Fibroblast of lung (primary cell): ENCODE results near the gene GC. TPM values are rescaled to one million over a fixed set of nuclear protein-coding genes. Genes with fewer than 3 reads are reported as not detected.

Experiments used
- DNase-seq, 2 donors: peaks; one replicate each; pipeline versions ENCODE4 v3.0.0 to v3.0.0-alpha.2; 2010; ENCODE audit warnings: low read depth in 2 of 2
- H2AFZ ChIP-seq: 2 replicates; pipeline ENCODE4 v1.5.1; 2012; ENCODE audit warnings: low read length, control low read depth, inconsistent platforms
- H3K27ac ChIP-seq: 2 replicates; pipeline ENCODE4 v1.5.1; 2011; ENCODE audit warnings: low read length, control low read depth; ENCODE audit not compliant: insufficient read depth
- H3K27me3 ChIP-seq: 2 replicates; pipeline ENCODE4 v1.5.1; 2011; ENCODE audit warnings: mild to moderate bottlenecking, low read length; ENCODE audit not compliant: control insufficient read depth, insufficient read depth
- H3K36me3 ChIP-seq: 2 replicates; pipeline ENCODE4 v1.5.1; 2011; ENCODE audit warnings: low read length; ENCODE audit not compliant: control insufficient read depth, insufficient read depth
- H3K4me1 ChIP-seq: 2 replicates; pipeline ENCODE4 v1.5.1; 2011; ENCODE audit warnings: low read length; ENCODE audit not compliant: control insufficient read depth, insufficient read depth; ENCODE audit errors: extremely low read depth
- H3K4me2 ChIP-seq: 2 replicates; pipeline ENCODE4 v1.5.1; 2011; ENCODE audit warnings: low read length, control low read depth; ENCODE audit not compliant: insufficient read depth; ENCODE audit errors: extremely low read depth
- H3K4me3 ChIP-seq, 4 experiments: fragments of 200-600 bp in 1 of 4; sonication (generic) in 1 of 4; replicated peaks in 1 of 4; 2 replicates each; pipeline ENCODE4 v1.5.1; 2011 to 2016; ENCODE audit warnings: low read length in 4 of 4, low read depth in 3 of 4, mild to moderate bottlenecking in 3 of 4, control low read depth in 2 of 4, inconsistent platforms in 1 of 4, mixed read lengths in 1 of 4; ENCODE audit not compliant: insufficient read depth in 1 of 4; ENCODE audit errors: control extremely low read depth in 1 of 4
- H3K79me2 ChIP-seq: 2 replicates; pipeline ENCODE4 v1.5.1; 2012; ENCODE audit warnings: mild to moderate bottlenecking, low read length, inconsistent platforms; ENCODE audit not compliant: control insufficient read depth, insufficient read depth
- H3K9ac ChIP-seq: 2 replicates; pipeline ENCODE4 v1.5.1; 2011; ENCODE audit warnings: mild to moderate bottlenecking, low read length, control low read depth; ENCODE audit not compliant: insufficient read depth
- H3K9me3 ChIP-seq: 2 replicates; pipeline ENCODE4 v1.5.1; 2012; ENCODE audit warnings: low read depth, low read length; ENCODE audit not compliant: control insufficient read depth, insufficient read depth
- H4K20me1 ChIP-seq: 2 replicates; pipeline ENCODE4 v1.5.1; 2011; ENCODE audit warnings: low read length; ENCODE audit not compliant: control insufficient read depth, insufficient read depth; ENCODE audit errors: extremely low read depth
- EZH2 ChIP-seq: IDR thresholded peaks from 2 replicates; pipeline ENCODE4 v1.5.1; 2012; ENCODE audit warnings: low read length, control low read depth, mild to moderate bottlenecking; ENCODE audit errors: missing control alignments
- polyA plus RNA-seq, 2 donors: library from polyadenylated mRNA; depleted of rRNA in 1 of 2; stranded (reverse) in 1 of 2; unstranded in 1 of 2; fragments of >200 nt; gene quantifications; 2 replicates each; pipeline ENCODE4 v1.2.1, GENCODE V29; 2011 to 2012; ENCODE audit warnings: missing spikeins in 1 of 2
- total RNA-seq: library from RNA; depleted of rRNA; stranded (reverse); fragments of >200 nt; gene quantifications from 2 replicates; pipeline ENCODE4 v1.2.1, GENCODE V29; 2014
- TF ChIP-seq, protein P1 (sequence below), 2 donors: IDR thresholded peaks in 1 of 2; conservative IDR thresholded peaks in 1 of 2; 1 replicate in 1 of 2; 2 replicates in 1 of 2; pipeline ENCODE4 v1.5.1; 2011 to 2012; ENCODE audit warnings: low read length in 2 of 2, control low read depth in 1 of 2, inconsistent platforms in 1 of 2, low read depth in 1 of 2, mild to moderate bottlenecking in 1 of 2

The GC gene
- total and polyA plus RNA-seq, 2 donors (not counting 1 experiment from before 2014, with no cell fraction given), result not detected

DNA sequence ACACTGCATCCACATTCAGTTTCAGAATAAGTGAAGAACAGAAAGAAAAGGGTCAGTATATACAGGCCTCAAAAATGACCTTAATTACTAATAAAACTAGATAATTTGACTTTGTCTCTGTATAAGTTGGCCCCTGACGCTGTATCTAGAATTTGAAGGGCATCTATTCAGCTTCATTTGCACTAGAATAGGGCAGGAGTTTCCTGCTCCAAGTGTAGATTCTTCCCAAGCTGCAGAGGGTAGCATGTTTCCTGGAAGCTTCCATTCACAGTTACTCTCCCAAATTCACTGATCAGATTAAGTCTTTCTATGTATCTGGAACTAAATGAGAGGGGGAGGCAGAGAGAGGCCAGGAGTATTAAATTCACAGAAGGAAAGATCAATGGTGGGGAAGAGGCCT, 90.9 kb downstream of the GC start:
- no peak for TF ChIP-seq EZH2
- Histone ChIP-seq H3K4me3 (no peak overlapping the region), H3K27ac (no peak overlapping the region), H4K20me1 (no peaks in the 10 kb centered on the region), H3K4me2 (no peak overlapping the region), H3K9me3 (no peaks in the 10 kb centered on the region), H3K79me2 (no peaks in the 10 kb centered on the region), H3K9ac (no peak overlapping the region), H3K4me1 (no peaks in the 10 kb centered on the region), H3K36me3 (no peaks in the 10 kb centered on the region), H2AFZ (no peak overlapping the region), H3K27me3 (no peaks in the 10 kb centered on the region)
- no peak for DNase-seq

DNA sequence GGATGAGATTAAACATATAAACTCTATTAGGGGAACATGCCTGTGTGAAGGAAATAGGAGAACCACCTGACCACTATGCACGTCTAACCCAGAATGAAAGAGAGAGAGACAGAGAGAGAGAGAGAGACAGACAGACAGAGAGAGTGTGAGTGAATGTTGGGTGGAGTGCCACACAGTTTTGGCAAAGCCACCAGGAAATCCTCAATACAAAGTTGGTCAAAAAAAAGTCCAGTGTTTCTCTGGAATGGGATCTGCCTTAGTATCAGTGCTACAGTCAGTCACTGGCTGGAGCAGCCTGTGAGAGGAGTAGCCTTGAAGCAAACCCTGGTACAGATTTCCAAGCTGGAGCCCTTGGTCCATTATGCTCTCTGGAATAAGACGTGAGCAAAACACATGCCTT, 91.7 kb downstream of the GC start:
- Histone ChIP-seq H3K4me2 (no peak overlapping the region), H3K4me3 (no peak overlapping the region), H3K27ac (no peak overlapping the region), H3K9me3 (no peaks in the 10 kb centered on the region), H3K79me2 (no peaks in the 10 kb centered on the region), H3K36me3 (no peaks in the 10 kb centered on the region), H4K20me1 (no peaks in the 10 kb centered on the region), H2AFZ (no peak overlapping the region), H3K27me3 (no peaks in the 10 kb centered on the region), H3K4me1 (no peaks in the 10 kb centered on the region), H3K9ac (no peak overlapping the region)
- DNase-seq, result no peak
- no peak for TF ChIP-seq EZH2
- TF ChIP-seq, protein P1, sequence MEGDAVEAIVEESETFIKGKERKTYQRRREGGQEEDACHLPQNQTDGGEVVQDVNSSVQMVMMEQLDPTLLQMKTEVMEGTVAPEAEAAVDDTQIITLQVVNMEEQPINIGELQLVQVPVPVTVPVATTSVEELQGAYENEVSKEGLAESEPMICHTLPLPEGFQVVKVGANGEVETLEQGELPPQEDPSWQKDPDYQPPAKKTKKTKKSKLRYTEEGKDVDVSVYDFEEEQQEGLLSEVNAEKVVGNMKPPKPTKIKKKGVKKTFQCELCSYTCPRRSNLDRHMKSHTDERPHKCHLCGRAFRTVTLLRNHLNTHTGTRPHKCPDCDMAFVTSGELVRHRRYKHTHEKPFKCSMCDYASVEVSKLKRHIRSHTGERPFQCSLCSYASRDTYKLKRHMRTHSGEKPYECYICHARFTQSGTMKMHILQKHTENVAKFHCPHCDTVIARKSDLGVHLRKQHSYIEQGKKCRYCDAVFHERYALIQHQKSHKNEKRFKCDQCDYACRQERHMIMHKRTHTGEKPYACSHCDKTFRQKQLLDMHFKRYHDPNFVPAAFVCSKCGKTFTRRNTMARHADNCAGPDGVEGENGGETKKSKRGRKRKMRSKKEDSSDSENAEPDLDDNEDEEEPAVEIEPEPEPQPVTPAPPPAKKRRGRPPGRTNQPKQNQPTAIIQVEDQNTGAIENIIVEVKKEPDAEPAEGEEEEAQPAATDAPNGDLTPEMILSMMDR (conservative IDR thresholded peaks at IDR 0.05 in 1 of 2, IDR thresholded peaks at IDR 0.05 in 1 of 2; ENCODE audit: low read depth in 1 of 2, low read length in 2 of 2), result no peak

Other genes starting within 250 kb of the GC start
- not detected in 2 replicates for gene NPFFR2, start 247.9 kb upstream of the GC start, total RNA-seq
- gene NPFFR2, start 247.9 kb upstream of the GC start, polyA plus RNA-seq, result not detected in 2 replicates